Stomach (tissue), 9 donors: ENCODE data around the gene ZFYVE16. TPM values are rescaled to one million over a fixed set of nuclear protein-coding genes. Genes with fewer than 3 reads are reported as not detected.
"Not testable (repeated sequence)": the region's sequence is repeated elsewhere in the genome, so short reads cannot be mapped to it uniquely, and the experiment has no call there.

ENCODE experiments used
- DNase-seq, 2 donors: peaks; one replicate each; pipeline versions ENCODE4 v3.0.0 to v3.0.0-alpha.2; 2013 to 2019
- H3K27ac ChIP-seq, 5 donors: fragments of 200-600 bp in 4 of 5; sonication (generic) in 4 of 5; one replicate each; pipeline ENCODE4 v1.5.1; 2013 to 2019; ENCODE audit warnings: mild to moderate bottlenecking in 1 of 5, moderate library complexity in 1 of 5
- H3K27me3 ChIP-seq, 3 donors: fragments of 200-600 bp; sonication (generic); one replicate each; pipeline ENCODE4 v1.5.1; 2017 to 2019; ENCODE audit warnings: mixed run types in 1 of 3
- H3K36me3 ChIP-seq, 4 donors: fragments of 200-600 bp; sonication (generic); 1 replicate in 3 of 4; 2 replicates in 1 of 4; pipeline ENCODE4 v1.5.1; 2016 to 2019
- H3K4me1 ChIP-seq, 4 donors: fragments of 200-600 bp; sonication (generic); one replicate each; pipeline ENCODE4 v1.5.1; 2016 to 2019
- H3K4me3 ChIP-seq, 4 donors: fragments of 200-600 bp; sonication (generic) in 3 of 4; one replicate each; pipeline ENCODE4 v1.5.1; 2016 to 2019; ENCODE audit warnings: mild to moderate bottlenecking in 1 of 4
- H3K9me3 ChIP-seq, 4 donors: fragments of 200-600 bp; sonication (generic); one replicate each; pipeline ENCODE4 v1.5.1; 2016 to 2019
- CTCF ChIP-seq, 7 experiments: fragments of 450-650 bp in 4 of 7; fragments of 200-600 bp in 3 of 7; sonication (generic) in 3 of 7; IDR thresholded peaks; one replicate each; pipeline ENCODE4 v1.5.1; 2016 to 2019; ENCODE audit warnings: antibody characterized with exemption in 7 of 7, control low read depth in 2 of 7, mild to moderate bottlenecking in 1 of 7
- EP300 ChIP-seq: sonication (generic); formaldehyde crosslinking; IDR thresholded peaks from one replicate; pipeline ENCODE4 v1.6.1; 2017; ENCODE audit warnings: antibody characterized with exemption
- POLR2A ChIP-seq, 4 donors: fragments of 450-650 bp; IDR thresholded peaks; one replicate each; pipeline ENCODE4 v1.6.1; 2016; ENCODE audit warnings: antibody characterized with exemption in 4 of 4, control low read depth in 2 of 4, mild to moderate bottlenecking in 1 of 4, moderate library complexity in 1 of 4
- POLR2AphosphoS5 ChIP-seq, 3 donors: sonication (generic); formaldehyde crosslinking; IDR thresholded peaks; one replicate each; pipeline ENCODE4 v1.6.1; 2016; ENCODE audit warnings: antibody characterized with exemption in 3 of 3
- WGBS, 5 donors: extraction: QIAGEN DNeasy Blood & Tissue Kit in 3 of 5; methylation state at CpG; one replicate each; pipeline versions ENCODE4 v1.1.5 to v1.1.7; 2013 to 2018; 5-methylcytosine and 5-hydroxymethylcytosine counted together
- intact Hi-C: fragments of 100-400 bp; cut with DNase I; formaldehyde crosslinking; loops from one replicate; pipeline ENCODE4 v1.15.1; 2023; ENCODE audit warnings: low total_unique reads
- polyA plus RNA-seq, 3 donors: library from polyadenylated mRNA; stranded (reverse); fragments of 200-250 nt; gene quantifications; one replicate each; pipeline ENCODE4 v1.2.3, GENCODE V29; 2013
- total RNA-seq, 5 donors: library from RNA; depleted of rRNA; stranded (reverse); fragments of >200 nt; gene quantifications; one replicate each; pipeline versions ENCODE4 v1.1.0 to v1.2.3, GENCODE V29; 2014 to 2016
- donor health status: healthy with polysubstance abuse.
- donor health status: Bipolar disorder and iron deficiency.
- donor health status: healthy.

Gene ZFYVE16
- total and polyA plus RNA-seq, 8 donors = 5.8 to 81.3 (median 23.3) TPM

GRCh38 chr5:80414113-80414512 is 6.2 kb downstream of the ZFYVE16 start:
- Histone ChIP-seq H3K4me1 (peaks cover 0 to 31% (median 15%) of the 10 kb centered on the region in 4 donors), H3K9me3 (no peaks in the 10 kb centered on the region), H3K27ac (no peak overlapping the region), H3K27me3 (no peaks in the 10 kb centered on the region), H3K4me3 (no peak overlapping the region), H3K36me3 (no peaks in the 10 kb centered on the region)
- 81 to 100% (median 91%) methylated on average over 1 of the region's 1 CpG for WGBS, 5 donors
- TF ChIP-seq POLR2AphosphoS5 (IDR thresholded peaks at IDR 0.05) (no peak), POLR2A (IDR thresholded peaks at IDR 0.05) (no peak), CTCF (IDR thresholded peaks at IDR 0.05) (no peak), EP300 (no peak)
- DNase-seq = no peak
- intact Hi-C loops = no loop called here

DNA sequence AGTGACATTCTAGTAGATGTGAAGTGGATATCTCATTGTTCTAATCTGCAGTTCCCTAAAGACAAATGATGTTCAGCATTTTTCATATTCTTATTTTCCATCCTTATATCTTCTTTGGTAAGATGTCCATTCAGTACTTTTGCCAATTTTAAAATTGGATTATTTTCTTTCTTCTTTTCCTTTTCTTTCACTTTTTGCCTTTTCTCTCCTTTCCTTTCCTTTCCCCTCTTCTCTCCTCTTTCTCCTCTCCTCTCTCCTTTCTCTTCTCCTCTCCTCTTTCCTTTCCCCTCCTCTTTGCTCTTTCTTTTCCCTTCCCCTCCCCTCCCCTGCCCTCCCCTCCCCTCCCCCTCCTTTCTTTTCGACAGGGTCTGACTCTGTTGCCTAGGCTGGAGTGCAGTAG is 10.1 kb downstream of the ZFYVE16 start:
- Histone ChIP-seq H3K4me1 (peaks cover 0 to 9% (median 0%) of the 10 kb centered on the region in 4 donors), H3K27ac (no peak overlapping the region), H3K4me3 (no peak overlapping the region), H3K36me3 (no peaks in the 10 kb centered on the region), H3K27me3 (no peaks in the 10 kb centered on the region), H3K9me3 (peaks cover 0 to 12% (median 8%) of the 10 kb centered on the region in 4 donors)
- intact Hi-C loops = no loop called here
- DNase-seq = no peak
- TF ChIP-seq POLR2AphosphoS5 (IDR thresholded peaks at IDR 0.05) (no peak), CTCF (IDR thresholded peaks at IDR 0.05) (no peak), EP300 (no peak), POLR2A (IDR thresholded peaks at IDR 0.05) (no peak)
- 86 to 100% (median 96%) methylated on average over 1 of the region's 1 CpG for WGBS, 5 donors

GRCh38 chr5:80424365-80424764 is 16.5 kb downstream of the ZFYVE16 start:
- H3K27ac ChIP-seq, DNase-seq, H3K36me3 ChIP-seq, intact Hi-C loops, H3K4me3 ChIP-seq, H3K4me1 ChIP-seq, H3K27me3 ChIP-seq: not testable (repeated sequence)
- H3K9me3 ChIP-seq = peaks cover 0 to 27% (median 8%) of the 10 kb centered on the region in 4 donors
- 97 to 100% (median 98%) methylated on average over 3 of the region's 3 CpGs for WGBS, 5 donors

GRCh38 chr5:80435476-80435875 is 27.6 kb downstream of the ZFYVE16 start:
- Histone ChIP-seq H3K27ac (no peak overlapping the region), H3K27me3 (no peaks in the 10 kb centered on the region), H3K4me3 (no peak overlapping the region), H3K36me3 (peaks cover 15 to 45% (median 41%) of the 10 kb centered on the region in 4 donors), H3K9me3 (no peaks in the 10 kb centered on the region), H3K4me1 (peaks cover 0 to 9% (median 0%) of the 10 kb centered on the region in 4 donors)
- TF ChIP-seq POLR2AphosphoS5 (IDR thresholded peaks at IDR 0.05) (no peak), CTCF (IDR thresholded peaks at IDR 0.05) (no peak), EP300 (no peak)
- no peak for DNase-seq
- intact Hi-C loops = no loop called here
- 93 to 98% (median 97%) methylated on average over 8 of the region's 8 CpGs for WGBS, 5 donors

- Histone ChIP-seq H3K27ac (no peak overlapping the region), H3K4me3 (no peak overlapping the region), H3K27me3 (no peaks in the 10 kb centered on the region), H3K9me3 (no peaks in the 10 kb centered on the region), H3K4me1 (peaks cover 0 to 9% (median 0%) of the 10 kb centered on the region in 4 donors), H3K36me3 (peaks cover 15 to 54% (median 48%) of the 10 kb centered on the region in 4 donors)
- intact Hi-C loops = no loop called here
- 83 to 92% (median 91%) methylated on average over 3 of the region's 3 CpGs for WGBS, 5 donors
- TF ChIP-seq POLR2AphosphoS5 (IDR thresholded peaks at IDR 0.05) (no peak), CTCF (IDR thresholded peaks at IDR 0.05) (no peak), EP300 (no peak), POLR2A (IDR thresholded peaks at IDR 0.05) (no peak)
- DNase-seq = no peak
These were observed 29.5 kb downstream of the ZFYVE16 start for GRCh38 chr5:80437326-80437725.
